Measurements from ENCODE around the gene CIT. TPM values are rescaled to one million over a fixed set of nuclear protein-coding genes. Genes with fewer than 3 reads are reported as not detected.

The CIT gene
- total and polyA plus RNA-seq, 12 donors = 4.3 to 65.9 (median 18.9) TPM

DNA sequence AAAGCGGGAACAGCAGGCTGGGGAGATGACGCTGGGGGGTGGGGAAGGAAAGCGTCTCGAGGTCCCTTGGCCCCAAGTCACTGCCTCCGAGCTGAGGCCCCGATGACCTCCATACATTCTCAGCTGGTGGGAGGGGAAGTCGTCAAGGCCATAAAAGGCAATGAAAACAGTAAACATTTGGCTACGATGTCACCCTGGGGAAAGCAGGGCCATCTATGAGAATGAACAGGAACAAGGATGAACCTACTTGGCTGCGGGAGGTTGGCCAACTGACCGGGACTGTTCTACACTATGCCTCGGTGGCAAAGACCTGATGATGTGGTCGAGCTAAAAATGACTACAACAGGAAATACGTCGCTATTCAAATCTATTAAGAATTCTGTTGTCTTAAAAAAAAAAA lies 189.7 kb downstream of the CIT start:
- TF ChIP-seq POLR2A (IDR thresholded peaks at IDR 0.05) = no peak
- TF ChIP-seq, protein P1, sequence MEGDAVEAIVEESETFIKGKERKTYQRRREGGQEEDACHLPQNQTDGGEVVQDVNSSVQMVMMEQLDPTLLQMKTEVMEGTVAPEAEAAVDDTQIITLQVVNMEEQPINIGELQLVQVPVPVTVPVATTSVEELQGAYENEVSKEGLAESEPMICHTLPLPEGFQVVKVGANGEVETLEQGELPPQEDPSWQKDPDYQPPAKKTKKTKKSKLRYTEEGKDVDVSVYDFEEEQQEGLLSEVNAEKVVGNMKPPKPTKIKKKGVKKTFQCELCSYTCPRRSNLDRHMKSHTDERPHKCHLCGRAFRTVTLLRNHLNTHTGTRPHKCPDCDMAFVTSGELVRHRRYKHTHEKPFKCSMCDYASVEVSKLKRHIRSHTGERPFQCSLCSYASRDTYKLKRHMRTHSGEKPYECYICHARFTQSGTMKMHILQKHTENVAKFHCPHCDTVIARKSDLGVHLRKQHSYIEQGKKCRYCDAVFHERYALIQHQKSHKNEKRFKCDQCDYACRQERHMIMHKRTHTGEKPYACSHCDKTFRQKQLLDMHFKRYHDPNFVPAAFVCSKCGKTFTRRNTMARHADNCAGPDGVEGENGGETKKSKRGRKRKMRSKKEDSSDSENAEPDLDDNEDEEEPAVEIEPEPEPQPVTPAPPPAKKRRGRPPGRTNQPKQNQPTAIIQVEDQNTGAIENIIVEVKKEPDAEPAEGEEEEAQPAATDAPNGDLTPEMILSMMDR (IDR thresholded peaks at IDR 0.05) = no peak
- 67 to 72% (median 68%) methylated on average over 13 to 14 of the region's 14 CpGs for whole genome bisulfite sequencing, 4 donors
- no peaks in the 10 kb centered on the region for H3K27me3 ChIP-seq
- H3K9me3 ChIP-seq (replicated peaks in 1 of 3) = no peaks in the 10 kb centered on the region
- H3K4me1 ChIP-seq (replicated peaks in 1 of 2) = peaks cover 7 to 39% of the 10 kb centered on the region in 2 donors
- H3K4me3 ChIP-seq = no peak overlapping the region
- peaks cover 0 to 4% of the 10 kb centered on the region in 2 donors for H3K36me3 ChIP-seq (replicated peaks in 1 of 2)
- peak in 1 of 7 donors; percentile 62 for DNase-seq
- no peak overlapping the region for H3K27ac ChIP-seq
- intact Hi-C loops (cut with DNase I) = no loop called here

DNA sequence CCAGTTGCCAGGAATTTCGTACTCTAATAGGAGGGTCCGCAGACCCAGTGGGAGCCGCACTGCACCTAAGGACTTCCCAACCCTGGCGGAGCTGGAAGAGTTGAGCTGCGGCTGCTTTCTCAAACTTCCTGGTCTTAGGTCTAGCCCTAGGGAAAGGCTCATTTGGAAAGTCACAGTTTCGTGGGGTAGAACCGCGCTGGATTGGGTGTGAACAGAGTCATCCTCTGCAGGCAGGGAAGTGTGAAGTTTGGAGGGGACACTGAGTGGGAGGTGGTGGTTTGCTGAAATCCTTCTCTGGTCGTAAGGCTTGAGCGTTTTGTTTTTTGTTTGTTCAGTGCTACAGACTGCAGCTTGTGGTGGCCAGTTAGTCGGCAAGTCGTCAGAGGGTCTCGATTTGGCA lies 190.3 kb downstream of the CIT start:
- intact Hi-C loops (cut with DNase I) = no loop called here
- no peaks in the 10 kb centered on the region for H3K27me3 ChIP-seq

DNA sequence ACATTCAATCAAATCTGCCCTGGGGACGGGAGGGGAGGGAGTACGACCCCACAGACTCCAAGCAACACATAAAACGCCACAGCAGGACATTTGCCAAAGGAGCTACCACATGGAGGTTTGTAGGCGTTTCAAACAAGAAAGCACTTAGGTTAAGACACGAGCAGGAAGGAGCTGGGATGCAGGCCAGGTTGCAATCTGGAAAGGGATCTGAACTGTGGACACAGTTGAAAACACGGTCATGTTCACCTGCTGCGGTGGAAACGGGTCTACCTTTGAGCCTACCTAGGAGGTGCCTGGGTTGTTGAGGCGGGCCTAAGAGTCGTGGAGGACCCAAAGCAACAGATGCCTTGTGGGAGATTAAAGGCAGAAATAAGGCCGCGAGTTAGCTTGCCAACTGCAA lies 190.8 kb downstream of the CIT start:
- Histone ChIP-seq H3K4me1 (replicated peaks in 1 of 2) (peaks cover 10 to 37% of the 10 kb centered on the region in 2 donors), H3K27ac (no peak overlapping the region), H3K27me3 (no peaks in the 10 kb centered on the region), H3K36me3 (replicated peaks in 1 of 2) (peaks cover 0 to 11% of the 10 kb centered on the region in 2 donors), H3K9me3 (replicated peaks in 1 of 3) (no peaks in the 10 kb centered on the region), H3K4me3 (no peak overlapping the region)
- intact Hi-C loops (cut with DNase I) = no loop called here
- DNase-seq = peak in 1 of 7 donors; percentile 55
- 83 to 91% (median 87%) methylated on average over 11 to 12 of the region's 12 CpGs for WGBS, 4 donors
- TF ChIP-seq, protein P1 (IDR thresholded peaks at IDR 0.05) = no peak

More for the DNA sequence above, 190.3 kb downstream of the CIT start:
- TF ChIP-seq, protein P1 (IDR thresholded peaks at IDR 0.05) = no peak
- H3K36me3 ChIP-seq (replicated peaks in 1 of 2) = peaks cover 0 to 7% of the 10 kb centered on the region in 2 donors
- no peak overlapping the region for H3K27ac ChIP-seq
- peaks cover 10 to 39% of the 10 kb centered on the region in 2 donors for H3K4me1 ChIP-seq (replicated peaks in 1 of 2)
- H3K9me3 ChIP-seq (replicated peaks in 1 of 3) = no peaks in the 10 kb centered on the region
- DNase-seq = no peak
- no peak overlapping the region for H3K4me3 ChIP-seq
- WGBS, 4 donors = 88 to 92% (median 91%) methylated on average over 13 of the region's 13 CpGs

DNA sequence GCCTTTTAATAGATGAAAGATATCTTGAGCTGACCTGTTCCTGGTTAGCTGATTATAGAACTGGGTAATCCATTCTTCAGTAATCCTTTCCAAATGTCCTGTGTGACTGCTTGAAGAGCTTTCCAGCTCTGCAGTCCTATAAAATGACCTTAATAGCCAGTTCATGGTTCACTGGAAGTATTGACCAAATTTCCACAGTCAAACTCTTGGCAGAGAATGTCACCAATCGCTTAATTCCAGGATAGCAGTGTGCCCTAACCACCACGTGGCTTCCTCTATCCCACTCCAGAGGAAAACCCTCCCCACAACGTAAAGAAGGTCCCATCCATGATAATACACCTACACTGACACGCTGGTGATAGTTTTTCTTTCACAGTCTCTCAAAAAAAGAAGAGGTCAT lies 191.7 kb downstream of the CIT start:
- peaks cover 10 to 34% of the 10 kb centered on the region in 2 donors for H3K4me1 ChIP-seq (replicated peaks in 1 of 2)
- H3K4me3 ChIP-seq = no peak overlapping the region
- H3K9me3 ChIP-seq (replicated peaks in 1 of 3) = no peaks in the 10 kb centered on the region
- H3K27me3 ChIP-seq = no peaks in the 10 kb centered on the region
- intact Hi-C loops (cut with DNase I) = no loop called here
- H3K27ac ChIP-seq = peak overlapping the region in 1 of 5 donors; percentile 23
- H3K36me3 ChIP-seq (replicated peaks in 1 of 2) = peaks cover 0 to 21% of the 10 kb centered on the region in 2 donors
- TF ChIP-seq, protein P1 (IDR thresholded peaks at IDR 0.05) = no peak
- DNase-seq = no peak
- 80 to 93% (median 87%) methylated on average over 4 of the region's 4 CpGs for WGBS, 4 donors

Data from adrenal gland (tissue), 12 donors.